Endodermal cell (in vitro differentiated cells): ENCODE results near the gene DOCK10. TPM values are rescaled to one million over a fixed set of nuclear protein-coding genes. Genes with fewer than 3 reads are reported as not detected.

ENCODE experiments used
- DNase-seq: peaks from one replicate; pipeline ENCODE4 v3.0.0-alpha.2; 2017
- H3K27ac ChIP-seq: 2 replicates; pipeline ENCODE4 v1.5.1; 2013; ENCODE audit warnings: mild to moderate bottlenecking, low read depth, low read length, moderate library complexity
- H3K27me3 ChIP-seq: 2 replicates; pipeline ENCODE4 v1.6.1; 2013; ENCODE audit warnings: mild to moderate bottlenecking, low read length, moderate library complexity; ENCODE audit not compliant: insufficient read depth, control insufficient read depth, poor library complexity, severe bottlenecking
- H3K36me3 ChIP-seq: 2 replicates; pipeline ENCODE4 v1.7.0; 2013; ENCODE audit warnings: mild to moderate bottlenecking, low read length, moderate library complexity; ENCODE audit not compliant: control insufficient read depth, insufficient read depth
- H3K4me1 ChIP-seq: one replicate; pipeline ENCODE4 v1.7.0; 2013; ENCODE audit warnings: low read length; ENCODE audit not compliant: control insufficient read depth, insufficient read depth
- H3K4me3 ChIP-seq: 2 replicates; pipeline ENCODE4 v1.5.1; 2013; ENCODE audit warnings: mild to moderate bottlenecking, low read length, moderate library complexity
- H3K9ac ChIP-seq: 2 replicates; pipeline ENCODE4 v1.6.1; 2013; ENCODE audit warnings: mild to moderate bottlenecking, low read length, moderate library complexity; ENCODE audit not compliant: poor library complexity, severe bottlenecking; ENCODE audit errors: extremely low read depth
- H3K9me3 ChIP-seq: 2 replicates; pipeline ENCODE4 v1.6.1; 2013; ENCODE audit warnings: mild to moderate bottlenecking, low read length, moderate library complexity; ENCODE audit not compliant: control insufficient read depth
- H3K27ac Mint-ChIP-seq: 2 replicates; pipeline ENCODE4 v1.8.0; 2020; ENCODE audit warnings: mixed read lengths
- H3K27me3 Mint-ChIP-seq: 2 replicates; pipeline ENCODE4 v1.8.0; 2021; ENCODE audit warnings: mild to moderate bottlenecking, mixed read lengths; ENCODE audit not compliant: insufficient read depth
- H3K36me3 Mint-ChIP-seq: 2 replicates; pipeline ENCODE4 v1.8.0; 2020; ENCODE audit warnings: low read depth, mixed read lengths
- H3K4me1 Mint-ChIP-seq: 2 replicates; pipeline ENCODE4 v1.8.0; 2020; ENCODE audit warnings: mixed read lengths
- H3K4me3 Mint-ChIP-seq: 2 replicates; pipeline ENCODE4 v1.8.0; 2020; ENCODE audit warnings: mild to moderate bottlenecking, moderate library complexity, mixed read lengths
- H3K9me3 Mint-ChIP-seq: 2 replicates; pipeline ENCODE4 v1.8.0; 2020; ENCODE audit warnings: mild to moderate bottlenecking, mixed read lengths
- WGBS, 2 experiments: methylation state at CpG; one replicate each; pipeline versions ENCODE4 v1.1.5 to v1.1.7; 2013; ENCODE audit warnings: missing lambda C conversion rate in 2 of 2, mixed read lengths in 1 of 2; ENCODE audit not compliant: insufficient coverage in 1 of 2, insufficient read length in 1 of 2; 5-methylcytosine and 5-hydroxymethylcytosine counted together
- total RNA-seq, 2 donors: library from RNA; stranded (reverse); fragmentation: NEBNext Ultra II Directional in 1 of 2; extraction: Animal tissue kit (Norgen Biotek cat#: 25700) in 1 of 2; gene quantifications; 2 replicates in 1 of 2; 3 replicates in 1 of 2; pipeline ENCODE4 v1.2.1, GENCODE V29; 2021
- TF ChIP-seq, protein P1 (sequence below): fragments of 200-600 bp; sonication (generic); conservative IDR thresholded peaks from 2 replicates; pipeline ENCODE4 v1.5.0; 2021; ENCODE audit warnings: antibody characterized with exemption, mild to moderate bottlenecking

DOCK10 gene
- total RNA-seq, 2 donors from 2014 or later = 0.44 to 1.4 TPM

DNA sequence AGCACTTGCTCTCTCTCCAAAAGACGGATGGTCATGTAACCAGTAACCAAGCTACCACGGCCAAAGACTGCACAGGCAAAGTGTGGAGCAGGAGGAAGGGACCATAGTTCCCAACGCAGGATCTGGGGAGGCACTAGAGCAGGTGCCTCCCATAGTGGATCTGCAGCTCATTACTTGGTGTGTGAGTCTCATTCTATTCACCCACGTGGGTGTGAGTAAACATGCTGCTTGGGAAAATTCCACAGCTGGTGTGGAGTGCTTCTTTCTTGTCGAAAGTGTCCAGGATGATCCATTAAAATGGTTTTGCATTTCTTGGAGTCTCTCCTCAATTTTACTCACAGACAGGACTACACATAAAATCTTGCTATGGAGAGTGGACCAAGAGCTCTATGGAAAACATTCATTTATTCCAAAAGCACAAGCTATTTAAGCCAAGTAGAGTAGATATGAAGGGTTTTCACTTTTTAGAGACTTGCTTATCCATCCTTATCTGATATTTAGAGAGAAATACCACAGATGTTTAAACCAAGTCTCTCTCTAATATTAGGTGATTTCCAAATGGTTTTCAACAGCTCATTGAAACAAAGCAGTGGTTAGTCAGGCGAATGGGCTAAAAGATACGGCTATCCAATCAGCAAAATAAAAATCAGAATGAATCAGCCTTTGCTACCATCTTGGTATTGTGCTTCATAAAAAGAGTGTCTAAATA, 221.8 kb downstream of the DOCK10 start:
- no peaks in the 10 kb centered on the region for H3K36me3 Mint-ChIP-seq
- no peaks in the 10 kb centered on the region for H3K9me3 Mint-ChIP-seq
- Histone ChIP-seq H3K4me3 (no peak overlapping the region), H3K27me3 (no peaks in the 10 kb centered on the region), H3K27ac (no peak overlapping the region), H3K9ac (no peak overlapping the region), H3K36me3 (no peaks in the 10 kb centered on the region), H3K4me1 (no peaks in the 10 kb centered on the region), H3K9me3 (no peaks in the 10 kb centered on the region)
- WGBS, 2 experiments = 84 to 88% methylated on average over 3 to 7 of the region's 7 CpGs
- TF ChIP-seq, protein P1, sequence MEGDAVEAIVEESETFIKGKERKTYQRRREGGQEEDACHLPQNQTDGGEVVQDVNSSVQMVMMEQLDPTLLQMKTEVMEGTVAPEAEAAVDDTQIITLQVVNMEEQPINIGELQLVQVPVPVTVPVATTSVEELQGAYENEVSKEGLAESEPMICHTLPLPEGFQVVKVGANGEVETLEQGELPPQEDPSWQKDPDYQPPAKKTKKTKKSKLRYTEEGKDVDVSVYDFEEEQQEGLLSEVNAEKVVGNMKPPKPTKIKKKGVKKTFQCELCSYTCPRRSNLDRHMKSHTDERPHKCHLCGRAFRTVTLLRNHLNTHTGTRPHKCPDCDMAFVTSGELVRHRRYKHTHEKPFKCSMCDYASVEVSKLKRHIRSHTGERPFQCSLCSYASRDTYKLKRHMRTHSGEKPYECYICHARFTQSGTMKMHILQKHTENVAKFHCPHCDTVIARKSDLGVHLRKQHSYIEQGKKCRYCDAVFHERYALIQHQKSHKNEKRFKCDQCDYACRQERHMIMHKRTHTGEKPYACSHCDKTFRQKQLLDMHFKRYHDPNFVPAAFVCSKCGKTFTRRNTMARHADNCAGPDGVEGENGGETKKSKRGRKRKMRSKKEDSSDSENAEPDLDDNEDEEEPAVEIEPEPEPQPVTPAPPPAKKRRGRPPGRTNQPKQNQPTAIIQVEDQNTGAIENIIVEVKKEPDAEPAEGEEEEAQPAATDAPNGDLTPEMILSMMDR = no peak
- peaks cover 4% of the 10 kb centered on the region for H3K4me1 Mint-ChIP-seq
- H3K27me3 Mint-ChIP-seq = no peaks in the 10 kb centered on the region
- DNase-seq = no peak
- H3K4me3 Mint-ChIP-seq = no peak overlapping the region
- H3K27ac Mint-ChIP-seq = no peak overlapping the region

DNA sequence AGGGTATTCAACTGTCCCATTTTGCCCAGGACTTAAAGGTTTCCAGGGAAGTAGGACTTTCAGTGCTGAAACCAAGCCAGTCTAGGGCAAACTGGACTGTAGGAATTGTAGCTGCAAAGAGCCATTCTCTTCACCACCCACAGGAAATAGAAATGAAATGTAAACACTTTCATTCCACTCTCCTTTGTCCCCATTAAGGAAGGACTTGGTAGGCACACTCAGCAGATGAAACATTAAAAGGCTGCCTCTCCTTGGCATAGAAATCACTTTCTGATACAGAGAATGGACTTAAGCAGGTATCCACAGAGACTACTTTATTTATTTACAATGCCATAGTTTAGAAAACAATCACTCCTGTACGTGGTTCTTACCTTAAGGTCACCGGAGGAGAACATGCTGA, 223.2 kb downstream of the DOCK10 start:
- Histone ChIP-seq H3K27ac (no peak overlapping the region), H3K4me1 (no peaks in the 10 kb centered on the region), H3K36me3 (no peaks in the 10 kb centered on the region), H3K4me3 (no peak overlapping the region), H3K27me3 (no peaks in the 10 kb centered on the region), H3K9ac (no peak overlapping the region), H3K9me3 (no peaks in the 10 kb centered on the region)
- Mint-ChIP-seq H3K4me3 (no peak overlapping the region), H3K27me3 (no peaks in the 10 kb centered on the region), H3K4me1 (peaks cover 4% of the 10 kb centered on the region), H3K27ac (no peak overlapping the region), H3K36me3 (no peaks in the 10 kb centered on the region), H3K9me3 (no peaks in the 10 kb centered on the region)
- DNase-seq = no peak
- TF ChIP-seq, protein P1 = no peak
- WGBS, 2 experiments = 92% methylated on average over 2 of the region's 2 CpGs; no CpG with 5 or more reads in 1 of the 2 experiments

DNA sequence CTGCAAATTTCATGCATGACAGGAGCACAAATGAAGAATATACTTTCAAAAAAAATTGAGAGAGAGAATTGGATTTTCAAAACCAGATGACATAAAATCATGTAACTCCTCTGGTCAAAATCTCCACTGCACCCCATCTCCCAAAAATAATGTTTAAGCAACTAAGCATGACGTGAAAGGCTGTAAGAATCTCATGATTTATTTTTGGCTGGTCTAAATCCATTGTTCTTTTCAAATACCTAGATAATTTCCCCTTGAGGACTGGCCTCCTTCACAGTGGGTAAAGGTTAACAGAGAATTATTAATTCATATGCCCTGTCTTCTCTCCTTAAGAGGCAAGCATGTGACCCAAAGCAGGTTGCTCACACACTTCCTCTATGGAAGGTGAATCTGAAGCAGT, 224.6 kb downstream of the DOCK10 start:
- Mint-ChIP-seq H3K9me3 (no peaks in the 10 kb centered on the region), H3K36me3 (no peaks in the 10 kb centered on the region), H3K27ac (no peak overlapping the region), H3K4me3 (no peak overlapping the region), H3K27me3 (no peaks in the 10 kb centered on the region), H3K4me1 (peaks cover 4% of the 10 kb centered on the region)
- Histone ChIP-seq H3K4me1 (no peaks in the 10 kb centered on the region), H3K27ac (no peak overlapping the region), H3K36me3 (no peaks in the 10 kb centered on the region), H3K9me3 (no peaks in the 10 kb centered on the region), H3K27me3 (no peaks in the 10 kb centered on the region), H3K4me3 (no peak overlapping the region), H3K9ac (no peak overlapping the region)
- DNase-seq = no peak
- TF ChIP-seq, protein P1 = no peak
- WGBS, 2 experiments = 100% methylated on average over 1 of the region's 1 CpG; no CpG with 5 or more reads in 1 of the 2 experiments
